Glutamatergic neuron (in vitro differentiated cells): ENCODE results near the gene SH2D2A. TPM values are rescaled to one million over a fixed set of nuclear protein-coding genes. Genes with fewer than 3 reads are reported as not detected.
A peak's percentile ranks its signal among the peaks of the same experiment; 100 is the strongest.

Experiments
- DNase-seq: peaks from one replicate; pipeline ENCODE4 v3.0.0; 2022
- H3K27ac Mint-ChIP-seq: one replicate; pipeline ENCODE4 v1.8.0; 2020; ENCODE audit warnings: mild to moderate bottlenecking, mixed read lengths, inconsistent platforms; ENCODE audit not compliant: unreplicated experiment
- H3K27me3 Mint-ChIP-seq: one replicate; pipeline ENCODE4 v1.8.0; 2020; ENCODE audit warnings: mild to moderate bottlenecking, moderate library complexity, mixed read lengths, inconsistent platforms; ENCODE audit not compliant: unreplicated experiment
- H3K36me3 Mint-ChIP-seq: one replicate; pipeline ENCODE4 v1.8.0; 2020; ENCODE audit warnings: mild to moderate bottlenecking, mixed read lengths, inconsistent platforms; ENCODE audit not compliant: unreplicated experiment
- H3K4me1 Mint-ChIP-seq: one replicate; pipeline ENCODE4 v1.8.0; 2020; ENCODE audit warnings: mild to moderate bottlenecking, low read depth, mixed read lengths, inconsistent platforms; ENCODE audit not compliant: unreplicated experiment
- H3K4me3 Mint-ChIP-seq: one replicate; pipeline ENCODE4 v1.8.0; 2020; ENCODE audit warnings: mild to moderate bottlenecking, mixed read lengths, inconsistent platforms; ENCODE audit not compliant: unreplicated experiment
- H3K9me3 Mint-ChIP-seq: one replicate; pipeline ENCODE4 v1.8.0; 2020; ENCODE audit warnings: mild to moderate bottlenecking, moderate library complexity, mixed read lengths, inconsistent platforms; ENCODE audit not compliant: unreplicated experiment
- CTCF ChIP-seq: fragments of 200-600 bp; sonication (generic); IDR thresholded peaks from one replicate; pipeline ENCODE4 v1.5.0; 2021; ENCODE audit not compliant: partially characterized antibody, unreplicated experiment
- total RNA-seq: library from RNA; stranded (reverse); fragmentation: NEBNext Ultra II Directional; extraction: Animal tissue kit (Norgen Biotek cat#: 25700); gene quantifications from one replicate; pipeline ENCODE4 v1.2.1, GENCODE V29; 2021; ENCODE audit not compliant: unreplicated experiment

Gene SH2D2A
- total RNA-seq, 1 donor from 2014 or later, result 0.86 TPM

- Mint-ChIP-seq H3K4me1 (peaks cover 29% of the 10 kb centered on the region), H3K4me3 (peak overlapping the region; percentile 58), H3K36me3 (peaks cover 13% of the 10 kb centered on the region), H3K27ac (peak overlapping the region; percentile 35), H3K9me3 (peaks cover 5% of the 10 kb centered on the region), H3K27me3 (peaks cover 19% of the 10 kb centered on the region)
- no peak for DNase-seq
- no peak for TF ChIP-seq CTCF
Measured at GRCh38 chr1:156854634-156855033, 38.0 kb upstream of the SH2D2A start.

- Mint-ChIP-seq H3K27me3 (peaks cover 23% of the 10 kb centered on the region), H3K27ac (no peak overlapping the region), H3K9me3 (peaks cover 6% of the 10 kb centered on the region), H3K36me3 (peaks cover 13% of the 10 kb centered on the region), H3K4me1 (peaks cover 29% of the 10 kb centered on the region), H3K4me3 (no peak overlapping the region)
- TF ChIP-seq CTCF, result no peak
- DNase-seq, result no peak
Measured at GRCh38 chr1:156853761-156854160, 37.1 kb upstream of the SH2D2A start.

DNA sequence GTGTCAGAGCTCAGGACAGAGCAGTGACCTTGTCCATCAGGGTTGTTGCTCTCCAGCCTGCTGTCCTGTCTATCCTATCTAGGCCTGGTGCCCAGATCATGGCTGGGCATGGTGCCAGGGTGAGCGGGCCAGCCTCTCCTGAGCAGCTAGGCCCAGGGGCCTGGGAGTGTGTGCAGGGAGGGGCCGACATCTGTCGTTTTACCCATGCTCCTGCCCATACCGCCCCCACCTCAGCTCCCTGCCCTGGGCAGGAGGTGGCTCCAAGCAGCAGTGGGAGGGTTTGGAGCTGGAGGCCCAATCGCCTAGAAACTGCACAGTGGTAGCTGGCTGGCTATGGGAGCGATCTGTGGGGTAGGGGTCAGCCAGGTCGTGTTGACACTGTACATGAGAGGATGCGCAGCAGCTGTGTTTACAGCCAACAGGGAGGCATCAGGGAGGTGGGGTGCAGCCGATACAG is 35.8 kb upstream of the SH2D2A start:
- Mint-ChIP-seq H3K4me3 (peak overlapping the region; percentile 62), H3K36me3 (peaks cover 13% of the 10 kb centered on the region), H3K27me3 (peaks cover 27% of the 10 kb centered on the region), H3K27ac (no peak overlapping the region), H3K9me3 (peaks cover 6% of the 10 kb centered on the region), H3K4me1 (peaks cover 23% of the 10 kb centered on the region)
- peak; percentile 26 for DNase-seq
- TF ChIP-seq CTCF, result no peak

DNA sequence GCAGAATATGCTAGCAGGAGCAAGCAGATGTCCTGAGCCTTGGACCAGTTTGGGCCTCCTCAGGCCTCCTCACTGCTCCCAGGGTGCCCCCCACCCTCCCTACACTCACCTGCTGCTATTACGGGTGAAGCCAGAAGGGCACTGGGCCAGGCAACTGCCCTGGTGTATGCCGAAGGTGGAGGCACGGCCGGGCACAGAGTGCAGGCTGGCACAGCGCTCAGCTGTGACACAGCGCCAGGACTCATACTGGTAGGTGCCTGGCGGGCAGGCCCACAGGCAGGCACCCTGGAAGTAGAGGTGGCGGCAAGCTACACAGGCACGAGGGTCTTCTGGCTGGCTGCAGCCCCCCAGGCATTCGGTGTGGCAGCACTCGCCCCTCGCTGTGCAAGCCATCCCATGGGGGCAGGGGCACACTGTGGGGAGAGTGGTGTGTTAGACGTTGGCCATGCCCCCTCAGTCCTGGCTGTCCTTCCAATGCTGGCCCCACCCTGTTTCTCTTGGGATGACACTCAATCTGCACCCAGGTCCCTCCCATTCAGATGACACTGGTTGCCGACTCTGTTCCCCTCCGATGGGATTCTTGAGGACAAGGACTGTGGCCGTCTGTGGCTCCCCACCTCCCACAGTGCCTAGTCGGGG is 35.2 kb upstream of the SH2D2A start:
- Mint-ChIP-seq H3K27me3 (peaks cover 26% of the 10 kb centered on the region), H3K4me3 (no peak overlapping the region), H3K27ac (no peak overlapping the region), H3K9me3 (peaks cover 6% of the 10 kb centered on the region), H3K4me1 (peaks cover 19% of the 10 kb centered on the region), H3K36me3 (peaks cover 13% of the 10 kb centered on the region)
- TF ChIP-seq CTCF, result no peak
- no peak for DNase-seq

GRCh38 chr1:156849151-156849496 is 32.5 kb upstream of the SH2D2A start:
- DNase-seq, result peak; percentile 19
- peaks cover 12% of the 10 kb centered on the region for H3K9me3 Mint-ChIP-seq
- peaks cover 6% of the 10 kb centered on the region for H3K36me3 Mint-ChIP-seq
- H3K4me3 Mint-ChIP-seq, result no peak overlapping the region
- no peak overlapping the region for H3K27ac Mint-ChIP-seq
- no peak for TF ChIP-seq CTCF
- peaks cover 17% of the 10 kb centered on the region for H3K4me1 Mint-ChIP-seq
- peaks cover 33% of the 10 kb centered on the region for H3K27me3 Mint-ChIP-seq
